Measurements from ENCODE around the gene ARHGAP10.

The ARHGAP10 gene

DNA sequence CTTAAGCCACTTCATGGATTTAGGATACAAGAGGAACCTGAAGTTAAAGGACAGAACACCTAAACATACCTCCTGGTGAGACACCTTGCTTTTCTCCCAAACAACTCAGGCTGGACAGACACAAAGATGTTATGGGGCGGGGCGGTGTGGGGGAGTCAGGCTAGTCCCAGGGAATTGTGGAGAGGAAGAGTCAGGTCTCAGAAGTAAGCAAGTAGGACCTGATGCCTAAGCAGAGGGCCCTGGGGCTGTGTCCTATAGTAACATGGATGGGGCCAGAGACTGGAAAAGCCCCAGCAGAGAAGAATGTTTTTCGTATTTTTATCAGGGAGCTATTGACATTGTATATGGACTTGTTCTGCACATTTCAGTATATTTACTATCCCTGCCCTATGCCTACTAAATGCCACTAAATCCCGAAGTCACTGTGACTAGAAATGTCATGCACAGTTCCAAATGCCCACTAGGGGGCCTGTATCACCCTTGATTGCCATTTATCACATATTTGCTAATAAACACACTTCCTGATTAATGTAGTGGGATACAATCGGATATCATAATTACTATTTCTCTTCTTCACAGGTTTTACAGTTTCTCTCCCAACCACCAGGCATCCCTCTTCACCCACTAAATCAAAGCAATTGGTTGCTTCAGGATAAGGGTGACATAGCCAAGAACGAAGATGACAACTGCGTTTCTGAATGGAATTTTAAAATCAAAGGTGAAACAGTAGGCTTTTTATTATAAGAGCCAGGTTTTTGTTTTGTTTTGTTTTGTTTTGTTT, 23.8 kb upstream of the ARHGAP10 start:
- ATAC-seq (ENCODE audit: insufficient read depth, low read depth) (peak; percentile 68), DNase-seq (peak; percentile 38)
- Histone ChIP-seq H4K20me1 (ENCODE audit: insufficient read depth, low read length) (no peaks in the 10 kb centered on the region), H3K9me3 (ENCODE audit: insufficient read depth, low read length, severe bottlenecking) (no peaks in the 10 kb centered on the region), H3K27ac (ENCODE audit: low read length) (no peak overlapping the region), H3K36me3 (ENCODE audit: insufficient read depth, low read length) (no peaks in the 10 kb centered on the region), H3K4me3 (ENCODE audit: low read depth in 1 of 2, low read length in 2 of 2) (no peak overlapping the region), H3K79me2 (ENCODE audit: insufficient read depth, low read length) (no peaks in the 10 kb centered on the region), H3K9ac (ENCODE audit: low read depth, low read length) (no peak overlapping the region), H2AFZ (ENCODE audit: low read depth, low read length) (no peak overlapping the region), H3K4me1 (ENCODE audit: insufficient read depth, low read length) (no peaks in the 10 kb centered on the region), H3K4me2 (ENCODE audit: insufficient read depth, low read length) (no peak overlapping the region), H3K27me3 (ENCODE audit: insufficient read depth, low read length, poor library complexity) (peaks cover 4% of the 10 kb centered on the region)
- TF ChIP-seq, protein P1, sequence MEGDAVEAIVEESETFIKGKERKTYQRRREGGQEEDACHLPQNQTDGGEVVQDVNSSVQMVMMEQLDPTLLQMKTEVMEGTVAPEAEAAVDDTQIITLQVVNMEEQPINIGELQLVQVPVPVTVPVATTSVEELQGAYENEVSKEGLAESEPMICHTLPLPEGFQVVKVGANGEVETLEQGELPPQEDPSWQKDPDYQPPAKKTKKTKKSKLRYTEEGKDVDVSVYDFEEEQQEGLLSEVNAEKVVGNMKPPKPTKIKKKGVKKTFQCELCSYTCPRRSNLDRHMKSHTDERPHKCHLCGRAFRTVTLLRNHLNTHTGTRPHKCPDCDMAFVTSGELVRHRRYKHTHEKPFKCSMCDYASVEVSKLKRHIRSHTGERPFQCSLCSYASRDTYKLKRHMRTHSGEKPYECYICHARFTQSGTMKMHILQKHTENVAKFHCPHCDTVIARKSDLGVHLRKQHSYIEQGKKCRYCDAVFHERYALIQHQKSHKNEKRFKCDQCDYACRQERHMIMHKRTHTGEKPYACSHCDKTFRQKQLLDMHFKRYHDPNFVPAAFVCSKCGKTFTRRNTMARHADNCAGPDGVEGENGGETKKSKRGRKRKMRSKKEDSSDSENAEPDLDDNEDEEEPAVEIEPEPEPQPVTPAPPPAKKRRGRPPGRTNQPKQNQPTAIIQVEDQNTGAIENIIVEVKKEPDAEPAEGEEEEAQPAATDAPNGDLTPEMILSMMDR (IDR thresholded peaks at IDR 0.05; ENCODE audit: borderline replicate concordance, extremely low read depth, low read length, poor library complexity, severe bottlenecking): peak; percentile 86
- TF ChIP-seq EZH2 (IDR thresholded peaks at IDR 0.05; ENCODE audit: borderline replicate concordance, low read depth, low read length, severe bottlenecking): no peak

- no peak overlapping the region for H2AFZ ChIP-seq (ENCODE audit: low read depth, low read length)
- H3K27me3 ChIP-seq (ENCODE audit: insufficient read depth, low read length, poor library complexity): peaks cover 4% of the 10 kb centered on the region
- ATAC-seq (ENCODE audit: insufficient read depth, low read depth) (no peak), DNase-seq (no peak)
- no peaks in the 10 kb centered on the region for H3K4me1 ChIP-seq (ENCODE audit: insufficient read depth, low read length)
- H3K4me2 ChIP-seq (ENCODE audit: insufficient read depth, low read length): no peak overlapping the region
- no peaks in the 10 kb centered on the region for H3K79me2 ChIP-seq (ENCODE audit: insufficient read depth, low read length)
- H3K4me3 ChIP-seq (ENCODE audit: low read depth in 1 of 2, low read length in 2 of 2): no peak overlapping the region
- H3K9me3 ChIP-seq (ENCODE audit: insufficient read depth, low read length, severe bottlenecking): no peaks in the 10 kb centered on the region
- no peaks in the 10 kb centered on the region for H3K36me3 ChIP-seq (ENCODE audit: insufficient read depth, low read length)
- no peak overlapping the region for H3K27ac ChIP-seq (ENCODE audit: low read length)
- H3K9ac ChIP-seq (ENCODE audit: low read depth, low read length): no peak overlapping the region
- no peaks in the 10 kb centered on the region for H4K20me1 ChIP-seq (ENCODE audit: insufficient read depth, low read length)
- no peak for TF ChIP-seq EZH2 (IDR thresholded peaks at IDR 0.05; ENCODE audit: borderline replicate concordance, low read depth, low read length, severe bottlenecking)
- TF ChIP-seq, protein P1 (IDR thresholded peaks at IDR 0.05; ENCODE audit: borderline replicate concordance, extremely low read depth, low read length, poor library complexity, severe bottlenecking): no peak
These were observed 21.9 kb upstream of the ARHGAP10 start for GRCh38 chr4:147709999-147710398.

DNA sequence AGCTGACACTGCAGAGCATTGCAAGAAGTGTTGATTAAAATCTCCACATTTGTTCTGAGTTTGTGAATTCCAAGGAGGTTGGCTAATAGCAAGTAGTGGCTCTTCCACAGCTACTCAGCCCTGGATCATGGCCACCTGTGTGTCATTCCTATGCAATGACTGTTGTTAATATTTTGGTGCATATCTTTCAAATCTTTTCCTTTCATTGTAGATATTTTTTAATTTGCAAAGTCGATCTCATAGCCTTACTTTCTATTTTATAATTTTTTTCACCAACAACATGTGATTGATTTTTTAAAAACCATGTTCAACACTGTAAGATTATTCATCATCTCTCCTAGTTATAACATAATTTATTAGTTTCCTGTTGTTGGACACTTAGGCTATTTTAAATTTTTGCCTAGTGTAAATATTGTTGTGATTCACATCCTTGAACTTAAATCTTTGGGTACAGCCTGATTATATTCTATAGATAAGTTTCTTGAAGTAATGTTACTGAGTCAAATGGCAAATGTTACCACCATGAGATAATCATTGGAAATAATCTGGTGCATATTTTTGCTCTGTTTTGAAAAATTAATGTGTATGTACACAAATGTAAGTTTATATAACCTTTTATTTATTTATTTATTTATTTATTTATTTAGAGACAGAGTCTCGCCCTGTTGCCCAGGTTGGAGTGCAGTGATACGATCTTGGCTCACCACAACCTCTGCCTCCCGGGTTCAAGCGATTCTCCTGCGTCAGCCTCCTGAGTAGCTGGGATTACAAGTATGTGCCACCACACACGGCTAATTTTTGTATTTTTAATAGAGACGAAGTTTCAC, 17.1 kb upstream of the ARHGAP10 start:
- DNase-seq (no peak), ATAC-seq (ENCODE audit: insufficient read depth, low read depth) (no peak)
- H3K4me3 ChIP-seq (ENCODE audit: low read depth in 1 of 2, low read length in 2 of 2): no peak overlapping the region
- no peaks in the 10 kb centered on the region for H3K9me3 ChIP-seq (ENCODE audit: insufficient read depth, low read length, severe bottlenecking)
- H3K9ac ChIP-seq (ENCODE audit: low read depth, low read length): no peak overlapping the region
- H3K27ac ChIP-seq (ENCODE audit: low read length): no peak overlapping the region
- no peaks in the 10 kb centered on the region for H3K79me2 ChIP-seq (ENCODE audit: insufficient read depth, low read length)
- H3K36me3 ChIP-seq (ENCODE audit: insufficient read depth, low read length): no peaks in the 10 kb centered on the region
- no peak overlapping the region for H3K4me2 ChIP-seq (ENCODE audit: insufficient read depth, low read length)
- no peaks in the 10 kb centered on the region for H4K20me1 ChIP-seq (ENCODE audit: insufficient read depth, low read length)
- H2AFZ ChIP-seq (ENCODE audit: low read depth, low read length): no peak overlapping the region
- peaks cover 4% of the 10 kb centered on the region for H3K27me3 ChIP-seq (ENCODE audit: insufficient read depth, low read length, poor library complexity)
- no peaks in the 10 kb centered on the region for H3K4me1 ChIP-seq (ENCODE audit: insufficient read depth, low read length)
- no peak for TF ChIP-seq EZH2 (IDR thresholded peaks at IDR 0.05; ENCODE audit: borderline replicate concordance, low read depth, low read length, severe bottlenecking)
- TF ChIP-seq, protein P1 (IDR thresholded peaks at IDR 0.05; ENCODE audit: borderline replicate concordance, extremely low read depth, low read length, poor library complexity, severe bottlenecking): no peak

Data from DND-41 (cell line).